GM23248 (cell line): ENCODE data around the gene KMT2B. TPM values are rescaled to one million over a fixed set of nuclear protein-coding genes. Genes with fewer than 3 reads are reported as not detected.

Experiments used
- DNase-seq: peaks from one replicate; pipeline ENCODE4 v3.0.0-alpha.2; 2015
- H2AFZ ChIP-seq: fragments of 200-600 bp; sonication (generic); 2 replicates; pipeline ENCODE4 v1.6.1; 2016; ENCODE audit warnings: antibody characterized with exemption
- H3F3A ChIP-seq: fragments of 200-600 bp; sonication (generic); 2 replicates; pipeline ENCODE4 v1.6.1; 2016; ENCODE audit warnings: mild to moderate bottlenecking, antibody characterized with exemption, mixed run types; ENCODE audit not compliant: insufficient read depth
- H3K27ac ChIP-seq: fragments of 200-600 bp; sonication (generic); 2 replicates; pipeline ENCODE4 v1.5.1; 2016; ENCODE audit warnings: mild to moderate bottlenecking
- H3K27me3 ChIP-seq: fragments of 200-600 bp; sonication (generic); replicated peaks from 2 replicates; pipeline ENCODE4 v1.6.1; 2016; ENCODE audit warnings: mild to moderate bottlenecking; ENCODE audit not compliant: insufficient read depth
- H3K36me3 ChIP-seq: fragments of 200-600 bp; sonication (generic); 2 replicates; pipeline ENCODE4 v1.6.1; 2016; ENCODE audit warnings: low read depth, mild to moderate bottlenecking
- H3K4me1 ChIP-seq: fragments of 200-600 bp; sonication (generic); 2 replicates; pipeline ENCODE4 v1.6.1; 2016; ENCODE audit warnings: mild to moderate bottlenecking; ENCODE audit not compliant: insufficient read depth
- H3K4me2 ChIP-seq: fragments of 200-600 bp; sonication (generic); one replicate; pipeline ENCODE4 v1.6.1; 2016; ENCODE audit warnings: mild to moderate bottlenecking; ENCODE audit not compliant: unreplicated experiment
- H3K4me3 ChIP-seq: fragments of 200-600 bp; sonication (generic); 2 replicates; pipeline ENCODE4 v1.5.1; 2016; ENCODE audit warnings: mild to moderate bottlenecking
- H3K79me2 ChIP-seq: fragments of 200-600 bp; sonication (generic); 2 replicates; pipeline ENCODE4 v1.6.1; 2016; ENCODE audit warnings: mild to moderate bottlenecking; ENCODE audit not compliant: insufficient read depth
- H3K9ac ChIP-seq: fragments of 200-600 bp; sonication (generic); 2 replicates; pipeline ENCODE4 v1.6.1; 2016; ENCODE audit warnings: mild to moderate bottlenecking
- H3K9me2 ChIP-seq: fragments of 200-600 bp; sonication (generic); 2 replicates; pipeline ENCODE4 v1.6.1; 2016; ENCODE audit warnings: mixed run types, mild to moderate bottlenecking, moderate library complexity; ENCODE audit not compliant: insufficient read depth
- H3K9me3 ChIP-seq: fragments of 200-600 bp; sonication (generic); one replicate; pipeline ENCODE4 v1.6.1; 2017; ENCODE audit warnings: low read depth
- H4K20me1 ChIP-seq: fragments of 200-600 bp; sonication (generic); 2 replicates; pipeline ENCODE4 v1.6.0; 2016; ENCODE audit not compliant: insufficient read depth
- EZH2 ChIP-seq: fragments of 200-600 bp; sonication (generic); IDR thresholded peaks from 2 replicates; pipeline ENCODE4 v1.6.1; 2018; ENCODE audit warnings: antibody characterized with exemption, mild to moderate bottlenecking; ENCODE audit not compliant: insufficient read depth, poor library complexity, severe bottlenecking
- EZH2phosphoT487 ChIP-seq: fragments of 200-600 bp; sonication (generic); IDR thresholded peaks from 2 replicates; pipeline ENCODE4 v1.6.1; 2018; ENCODE audit warnings: antibody characterized with exemption, moderate library complexity, mild to moderate bottlenecking, low read depth; ENCODE audit not compliant: insufficient read depth
- WGBS, 2 experiments: methylation state at CpG; one replicate each; pipeline ENCODE4 v1.1.6; 2015 to 2017; ENCODE audit warnings: low lambda C conversion rate in 2 of 2, low coverage in 1 of 2; ENCODE audit errors: missing lambda C conversion rate in 2 of 2; 5-methylcytosine and 5-hydroxymethylcytosine counted together
- in situ Hi-C: fragments of 300-500 bp; cut with MboI; formaldehyde crosslinking; loops from 2 replicates; pipeline ENCODE4 v1.15.0; 2020
- polyA plus RNA-seq: library from polyadenylated mRNA; unstranded; fragments of >200 nt; fragmentation: Nextera tagmentation; extraction: Ambion mirVana; gene quantifications from 2 replicates; pipeline ENCODE4 v1.2.1, GENCODE V29; 2016
- total RNA-seq: library from RNA; depleted of rRNA; stranded (reverse); fragments of >200 nt; shearing (Covaris generic); gene quantifications from 2 replicates; pipeline ENCODE4 v1.2.3, GENCODE V29; 2014

The KMT2B gene
- total and polyA plus RNA-seq, 2 experiments from 2014 or later: 4.1 to 7.5 TPM

- in situ Hi-C loops: no loop called here
- no peak for DNase-seq
- no peak overlapping the region for H3K9ac ChIP-seq
These were observed 3.8 kb upstream of the KMT2B start for GRCh38 chr19:35713904-35714495.

GRCh38 chr19:35714601-35715354 lies 3.0 kb upstream of the KMT2B start:
- H4K20me1 ChIP-seq: no peaks in the 10 kb centered on the region
- no peaks in the 10 kb centered on the region for H3K4me1 ChIP-seq
- no peak overlapping the region for H3K4me3 ChIP-seq
- H3K36me3 ChIP-seq: no peaks in the 10 kb centered on the region
- no peaks in the 10 kb centered on the region for H3K27me3 ChIP-seq
- H3K9ac ChIP-seq: no peak overlapping the region
- H2AFZ ChIP-seq: no peak overlapping the region
- H3K4me2 ChIP-seq: no peak overlapping the region
- H3K9me2 ChIP-seq: no peaks in the 10 kb centered on the region
- no peak overlapping the region for H3K27ac ChIP-seq
- peaks cover 25% of the 10 kb centered on the region for H3K79me2 ChIP-seq
- no peaks in the 10 kb centered on the region for H3K9me3 ChIP-seq
- TF ChIP-seq EZH2 (no peak), EZH2phosphoT487 (no peak)
- 70 to 71% methylated on average over 14 of the region's 14 CpGs for WGBS, 2 experiments
- DNase-seq: no peak
- H3F3A ChIP-seq: no peaks in the 10 kb centered on the region; the same call in 1 of the 2 replicates
- in situ Hi-C loops: no loop called here

More at GRCh38 chr19:35713904-35714495, 3.8 kb upstream of the KMT2B start:
- Histone ChIP-seq H4K20me1 (no peaks in the 10 kb centered on the region), H3K4me3 (no peak overlapping the region), H3K27me3 (no peaks in the 10 kb centered on the region), H3K9me2 (no peaks in the 10 kb centered on the region), H3K9me3 (no peaks in the 10 kb centered on the region), H3K36me3 (no peaks in the 10 kb centered on the region), H3K4me2 (no peak overlapping the region), H3F3A (no peaks in the 10 kb centered on the region; the same call in 1 of the 2 replicates), H3K4me1 (no peaks in the 10 kb centered on the region), H3K27ac (no peak overlapping the region), H3K79me2 (peaks cover 18% of the 10 kb centered on the region), H2AFZ (no peak overlapping the region)
- no peak for TF ChIP-seq EZH2
- 69 to 71% methylated on average over 12 of the region's 12 CpGs for WGBS, 2 experiments

DNA sequence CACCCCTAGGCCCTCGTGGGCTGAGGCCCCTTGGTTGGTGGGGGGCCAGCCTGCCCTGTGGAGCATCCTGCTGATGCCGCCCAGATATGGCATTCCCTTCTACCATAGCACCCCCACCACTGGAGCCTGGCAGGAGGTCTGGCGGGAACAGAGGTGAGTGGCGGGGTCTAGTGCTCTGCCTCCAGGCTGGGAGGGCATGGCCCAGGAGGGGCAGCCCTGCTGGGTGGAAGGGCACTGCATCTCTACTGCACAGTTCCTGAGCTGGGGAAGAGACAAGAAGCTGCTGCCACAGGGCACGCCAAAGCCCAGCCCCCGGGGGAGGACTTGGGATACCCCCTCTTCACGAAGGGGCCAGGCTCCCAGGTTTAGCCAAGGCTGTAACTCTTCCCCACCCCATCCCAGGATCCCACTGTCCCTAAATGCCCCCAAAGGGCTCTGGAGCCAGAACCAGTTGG lies 2.4 kb upstream of the KMT2B start:
- Histone ChIP-seq H3K9me3 (no peaks in the 10 kb centered on the region), H3K4me3 (no peak overlapping the region), H3K36me3 (no peaks in the 10 kb centered on the region), H3K9ac (no peak overlapping the region), H3K27me3 (no peaks in the 10 kb centered on the region), H3K9me2 (no peaks in the 10 kb centered on the region), H4K20me1 (no peaks in the 10 kb centered on the region), H3K4me1 (no peaks in the 10 kb centered on the region), H2AFZ (no peak overlapping the region), H3F3A (no peaks in the 10 kb centered on the region; the same call in 1 of the 2 replicates), H3K27ac (no peak overlapping the region), H3K4me2 (no peak overlapping the region), H3K79me2 (peaks cover 31% of the 10 kb centered on the region)
- no peak for DNase-seq
- TF ChIP-seq EZH2phosphoT487 (no peak), EZH2 (no peak)
- in situ Hi-C loops: no loop called here
- WGBS, 2 experiments: 75 to 76% methylated on average over 7 of the region's 7 CpGs

- TF ChIP-seq EZH2 (no peak), EZH2phosphoT487 (no peak)
- H3K27me3 ChIP-seq: no peaks in the 10 kb centered on the region
- peaks cover 36% of the 10 kb centered on the region for H3K79me2 ChIP-seq
- no peaks in the 10 kb centered on the region for H3K9me2 ChIP-seq
- H2AFZ ChIP-seq: peak overlapping the region; percentile 90
- H3F3A ChIP-seq: no peaks in the 10 kb centered on the region; the same call in 1 of the 2 replicates
- no peaks in the 10 kb centered on the region for H3K9me3 ChIP-seq
- in situ Hi-C loops: no loop called here
- peak overlapping the region; percentile 38 for H3K27ac ChIP-seq
- DNase-seq: peak; percentile 71
- H3K4me3 ChIP-seq: peak overlapping the region; percentile 82
- peak overlapping the region; percentile 74 for H3K9ac ChIP-seq
- peak overlapping the region; percentile 86 for H3K4me2 ChIP-seq
- H3K36me3 ChIP-seq: no peaks in the 10 kb centered on the region
- WGBS, 2 experiments: 2 to 5% methylated on average over 42 to 52 of the region's 52 CpGs
- no peaks in the 10 kb centered on the region for H4K20me1 ChIP-seq
- no peaks in the 10 kb centered on the region for H3K4me1 ChIP-seq
These were observed 1.6 kb upstream of the KMT2B start for GRCh38 chr19:35715981-35716800.
